Left forelimb (tissue), 1 donor: ENCODE data around the gene GJA5.
"Not testable (repeated sequence)": the region's sequence is repeated elsewhere in the genome, so short reads cannot be mapped to it uniquely, and the experiment has no call there.

Experiments
- DNase-seq: peaks from one replicate; pipeline ENCODE4 v3.0.0-alpha.2; 2018; ENCODE audit warnings: low spot score

GJA5 gene

DNA sequence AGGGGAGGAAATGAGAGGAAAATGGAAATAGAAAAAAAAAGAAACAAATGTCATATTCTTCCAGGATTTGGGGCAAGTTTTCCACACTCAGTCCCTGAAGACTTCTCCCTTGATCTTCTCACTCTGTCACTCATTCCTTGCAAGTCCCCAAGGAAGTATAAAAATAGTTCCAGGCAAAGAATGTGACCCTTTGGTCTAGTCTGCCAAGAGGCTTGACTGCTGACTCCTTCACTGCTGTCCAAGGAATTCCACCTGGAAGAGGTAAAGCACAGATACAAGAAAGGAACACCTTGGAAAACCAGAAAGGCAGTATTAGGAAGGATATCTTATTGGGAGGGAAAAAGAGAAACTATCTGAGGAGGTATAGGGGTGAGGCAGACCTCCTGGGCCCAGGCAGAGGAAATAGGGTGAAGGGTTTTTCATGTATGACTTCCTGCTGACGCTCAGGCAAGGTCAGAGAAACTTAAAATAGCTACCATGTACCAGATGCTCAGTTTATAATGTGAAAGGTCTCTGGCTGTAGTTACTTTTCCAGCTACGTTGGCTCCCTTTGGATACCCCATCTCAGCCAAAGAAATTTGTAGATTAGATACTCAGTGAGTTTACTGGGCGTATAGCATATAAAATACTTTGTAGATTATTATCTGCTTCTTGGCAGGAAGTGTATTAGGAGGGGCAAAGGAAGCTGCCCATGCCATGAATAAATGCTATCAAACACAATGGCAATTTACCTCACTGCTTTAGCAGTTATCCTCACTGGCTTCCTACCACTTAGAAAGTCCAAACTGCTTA, 2.0 kb upstream of the GJA5 start:
- DNase-seq, result no peak

DNA sequence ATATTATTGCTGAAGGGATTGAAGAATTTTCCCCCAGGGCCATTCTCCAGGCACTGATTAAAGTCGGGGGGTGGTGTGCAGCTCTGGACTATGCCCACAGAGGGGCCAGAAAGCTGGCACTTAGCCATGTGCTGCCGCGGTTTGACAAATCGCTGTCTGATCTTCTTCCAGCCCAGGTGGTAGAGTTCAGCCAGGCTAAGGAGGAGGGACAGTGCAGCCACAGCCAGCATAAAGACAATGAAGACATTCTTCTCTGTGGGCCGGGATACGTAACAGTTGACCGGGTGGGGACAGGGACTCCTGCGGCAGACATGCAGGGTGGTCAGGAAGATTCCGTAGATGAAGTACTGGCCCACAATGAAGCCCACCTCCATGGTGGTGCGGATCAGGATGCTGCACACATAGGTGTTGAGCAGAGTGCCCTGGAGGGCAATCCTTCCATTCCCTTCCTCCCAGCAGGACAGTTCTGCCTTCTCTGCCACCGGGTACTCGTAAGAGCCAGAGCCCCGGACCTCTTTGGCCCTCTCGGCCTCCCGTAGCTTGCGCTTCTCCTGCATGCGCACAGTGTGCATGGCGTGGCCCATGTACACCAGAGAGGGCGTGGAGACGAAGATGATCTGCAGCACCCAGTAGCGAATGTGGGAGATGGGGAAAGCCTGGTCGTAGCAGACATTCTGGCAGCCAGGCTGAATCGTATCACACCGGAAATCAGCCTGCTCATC, 1.9 kb downstream of the GJA5 start:
- no peak for DNase-seq

DNA sequence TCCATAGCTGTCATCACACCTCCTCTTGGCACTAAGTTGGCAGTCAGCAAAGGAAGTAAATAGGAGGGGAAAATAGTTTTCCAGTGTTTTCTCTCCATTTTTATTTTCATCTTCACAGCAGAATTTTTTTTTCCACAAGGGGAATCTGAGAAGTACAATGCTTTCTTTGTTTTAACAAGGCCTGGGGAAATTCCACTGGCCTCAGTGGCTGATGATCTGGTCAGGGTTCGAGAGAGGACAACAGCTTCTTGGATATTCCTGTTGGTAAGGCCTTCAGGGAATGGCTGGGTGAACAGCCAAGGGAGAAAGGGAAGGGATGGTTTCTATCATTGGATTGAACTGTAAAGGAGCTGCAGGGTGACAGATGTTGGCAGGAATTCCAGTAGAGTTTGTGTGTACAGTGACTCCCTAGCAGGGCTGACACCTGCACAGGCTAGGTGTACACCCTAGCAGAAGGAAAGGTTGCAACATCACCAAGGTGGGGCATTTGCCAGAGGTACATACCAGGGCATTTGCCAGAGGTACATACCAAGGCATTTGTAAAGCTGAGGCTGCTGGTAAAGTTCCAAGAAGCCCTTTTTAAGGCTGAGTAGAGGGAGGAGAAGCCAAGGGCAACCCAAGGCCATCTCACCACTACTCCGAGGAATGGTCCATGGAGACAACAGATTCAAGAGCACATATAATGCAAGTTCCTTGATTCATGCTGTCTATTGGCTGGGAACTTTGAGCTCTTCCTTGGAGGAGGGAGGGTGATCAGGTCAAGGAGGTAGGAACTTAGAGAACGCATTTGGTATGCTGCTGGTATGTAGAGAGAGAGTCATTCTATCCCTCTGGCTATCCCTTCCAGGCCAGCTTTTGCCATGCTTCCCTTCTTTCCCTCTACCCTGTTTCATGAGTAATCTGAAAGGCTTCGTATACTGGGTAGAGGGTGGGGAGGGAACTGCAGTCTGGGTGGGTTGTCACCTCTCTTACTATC, 3.1 kb downstream of the GJA5 start:
- no peak for DNase-seq

DNA sequence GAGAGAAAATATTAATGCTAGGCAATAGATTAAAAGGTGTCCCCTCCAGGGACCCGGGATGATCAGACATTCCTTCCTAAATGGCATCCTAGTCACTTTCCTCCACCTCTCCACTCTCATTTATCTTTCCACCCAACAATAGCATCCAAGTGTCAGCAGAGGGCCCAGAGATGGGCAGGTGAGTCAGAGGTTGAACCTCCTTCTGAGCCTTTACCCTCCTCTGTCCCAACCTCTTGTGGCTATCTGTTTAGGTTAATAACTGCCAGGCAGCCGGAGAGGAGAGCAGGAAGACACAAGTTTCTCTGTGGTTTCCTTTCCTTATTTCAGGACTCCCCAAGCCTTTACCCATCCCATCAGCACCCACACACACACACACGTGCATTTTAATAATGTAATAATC, 4.1 kb downstream of the GJA5 start:
- DNase-seq, result no peak

DNA sequence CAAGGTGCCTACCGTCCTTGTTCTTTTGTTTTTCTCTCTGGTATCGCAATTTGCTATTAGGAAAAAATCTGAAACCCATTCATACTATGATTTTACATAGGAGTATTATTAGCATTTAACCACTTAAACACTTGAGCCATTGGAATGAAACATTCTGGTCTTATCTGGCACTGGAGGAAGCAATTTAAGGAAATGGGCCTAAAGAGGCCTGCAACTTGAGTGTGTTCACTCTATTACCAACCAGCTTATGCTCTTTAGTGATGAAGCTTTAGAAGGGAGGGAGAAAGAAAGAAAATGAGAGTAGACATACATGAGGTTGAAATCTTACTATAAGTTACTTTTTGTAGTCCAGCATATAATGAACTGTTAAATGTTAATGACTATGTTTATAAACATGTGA, 5.7 kb downstream of the GJA5 start:
- DNase-seq, result no peak

DNA sequence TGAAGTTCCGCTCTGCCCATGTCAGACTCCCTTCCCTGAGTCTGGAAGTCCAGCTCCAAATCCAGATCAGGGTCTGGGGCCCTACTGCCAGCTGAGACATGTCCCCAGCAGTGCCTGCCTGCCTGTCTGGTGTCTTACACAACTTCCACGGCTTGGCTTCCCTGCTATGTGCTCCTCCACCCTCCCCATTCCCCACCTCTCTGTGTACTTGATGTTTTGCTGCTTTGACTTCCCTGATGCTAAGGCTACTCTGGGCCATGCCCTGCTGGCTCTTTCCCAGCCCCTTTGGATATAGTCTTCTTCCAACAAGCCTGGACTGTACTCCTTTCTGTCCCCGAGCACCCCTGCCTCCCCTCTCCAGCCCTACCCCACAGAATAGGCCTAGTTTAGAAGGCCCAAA, 7.3 kb downstream of the GJA5 start:
- DNase-seq, result no peak

DNA sequence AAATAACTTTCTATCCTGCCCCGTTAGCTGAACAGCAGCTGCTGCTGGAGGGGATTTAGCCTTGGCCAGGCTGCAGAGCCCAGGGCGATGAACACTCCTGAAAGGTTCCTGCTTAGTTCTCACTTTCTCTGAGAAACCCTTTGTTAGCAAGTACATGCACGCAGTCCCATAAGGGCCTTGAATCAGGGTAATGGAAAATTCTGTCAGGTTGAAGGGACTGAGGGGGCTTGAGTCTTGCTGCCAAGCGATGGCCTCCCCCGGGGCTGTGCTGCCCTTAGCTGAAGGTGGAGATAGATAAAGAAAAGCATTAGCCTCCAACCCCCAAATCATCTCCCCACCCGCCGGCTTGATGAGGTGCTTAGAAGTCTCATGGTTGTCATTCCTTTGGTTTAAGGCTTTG, 7.9 kb downstream of the GJA5 start:
- no peak for DNase-seq

DNA sequence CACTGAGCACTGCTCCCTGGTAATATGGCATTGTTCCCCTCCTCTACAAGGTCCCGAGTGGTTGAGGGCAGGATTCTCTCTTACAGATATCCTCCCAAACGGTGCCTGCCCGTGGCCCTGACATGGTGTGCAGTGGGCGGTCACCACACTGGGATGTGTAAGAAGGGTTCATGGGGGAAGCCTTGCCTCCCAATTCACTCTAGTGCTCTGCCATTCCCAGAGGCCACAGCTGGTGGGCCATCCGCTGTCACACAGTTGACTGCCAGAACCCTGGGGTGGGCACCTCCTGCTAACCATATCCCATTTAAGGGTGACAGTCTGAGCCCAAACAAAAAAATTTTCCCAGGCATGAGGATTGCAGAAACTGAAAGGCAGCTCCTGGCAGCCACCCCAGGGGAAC, 9.1 kb downstream of the GJA5 start:
- DNase-seq, result no peak

DNA sequence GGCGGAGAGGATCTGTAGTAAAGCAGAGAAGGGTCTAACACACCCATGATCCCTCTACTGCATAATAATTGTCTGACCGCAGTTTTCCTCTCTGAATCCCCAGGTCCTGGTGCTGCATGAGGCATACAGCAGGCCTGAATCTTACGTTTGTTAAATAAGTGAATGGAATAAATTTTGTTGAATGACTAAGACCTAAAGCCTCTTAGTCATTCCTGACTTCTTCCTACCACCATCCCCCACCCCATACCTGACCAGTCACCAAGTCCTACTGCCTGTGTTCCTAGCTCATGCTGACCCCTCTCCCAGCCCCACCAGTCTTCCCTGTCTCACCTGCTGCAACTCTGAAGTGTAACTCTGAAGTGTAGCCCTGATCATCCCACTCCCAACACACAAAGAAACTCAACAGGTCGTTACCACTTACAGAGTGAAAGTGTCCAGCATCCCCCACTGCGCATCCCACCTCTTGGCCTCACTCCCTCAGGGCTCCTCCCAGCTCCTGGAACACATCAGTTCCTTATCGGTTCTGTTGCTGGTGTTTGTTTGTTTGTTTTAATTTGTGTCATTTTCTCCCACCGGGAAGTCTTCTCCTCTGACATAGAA, 9.7 kb downstream of the GJA5 start:
- no peak for DNase-seq

DNA sequence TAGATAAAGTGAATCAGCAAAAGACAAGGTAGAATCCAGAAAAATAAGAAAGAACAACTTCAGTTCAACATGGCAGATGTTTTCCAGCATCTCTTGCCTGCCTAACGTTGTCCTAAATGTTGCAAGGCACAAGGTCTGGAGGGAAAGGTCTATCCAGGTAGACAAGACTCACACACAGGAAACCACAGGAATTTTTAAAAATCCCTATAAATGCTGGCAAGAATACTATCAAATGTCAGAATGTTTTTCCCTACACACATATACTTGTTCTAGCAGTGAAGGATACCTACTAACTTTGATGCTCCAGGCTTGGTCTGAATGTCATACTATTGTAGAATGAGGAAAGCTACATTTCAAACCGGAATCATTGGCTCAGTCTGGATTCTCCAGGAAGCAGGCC, 10.6 kb downstream of the GJA5 start:
- DNase-seq, result no peak

DNA sequence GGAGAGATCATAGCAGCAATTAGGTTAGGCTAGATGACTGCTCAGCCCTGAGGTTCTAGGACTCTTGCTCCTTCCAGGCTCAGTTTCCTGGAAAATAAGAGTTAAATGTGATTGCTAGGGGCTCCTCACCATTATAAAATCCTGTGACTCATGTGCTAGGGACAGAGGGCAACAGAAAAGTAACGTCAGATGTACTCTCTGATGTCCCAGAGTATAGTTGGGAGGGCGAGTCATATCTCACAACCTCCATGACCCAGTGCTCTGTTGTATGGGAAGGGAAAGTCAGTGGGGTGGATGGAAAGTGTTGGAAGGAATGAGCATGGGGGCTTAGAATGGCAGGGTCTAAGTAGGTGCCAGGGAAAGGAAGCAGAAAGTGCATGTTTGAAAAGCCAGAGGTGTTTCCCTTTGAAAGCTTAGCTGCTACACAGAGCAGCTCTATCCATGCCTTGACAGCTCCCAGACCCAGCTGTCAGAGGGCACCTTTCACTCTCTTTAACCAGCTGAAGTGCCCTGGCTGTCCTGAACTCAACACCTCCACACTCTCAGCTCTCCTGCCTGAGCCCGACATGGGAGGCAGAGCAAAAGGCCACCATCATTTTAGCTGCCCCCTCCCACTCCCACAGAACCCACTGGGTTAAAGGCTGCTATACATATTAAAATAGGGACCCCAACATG, 11.6 kb downstream of the GJA5 start:
- no peak for DNase-seq

DNA sequence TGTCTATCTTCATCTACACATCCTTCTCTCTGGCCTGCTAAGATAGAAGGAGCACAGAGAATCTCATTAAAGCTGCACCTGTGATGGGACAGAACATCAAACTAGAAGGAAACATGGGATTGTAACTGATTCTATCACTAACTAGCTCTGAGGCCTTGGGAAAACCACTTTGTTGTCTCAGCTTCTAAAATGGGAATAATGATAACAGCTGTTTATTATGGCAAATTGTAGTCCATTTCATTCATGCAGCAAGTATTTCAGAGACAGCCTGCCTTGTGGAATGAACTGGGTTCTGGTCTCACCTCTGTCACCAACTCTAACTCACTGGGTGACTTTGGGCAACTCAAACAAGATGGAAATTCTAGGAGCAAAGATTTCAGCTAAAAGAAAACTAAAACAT, 12.4 kb downstream of the GJA5 start:
- DNase-seq, result no peak

DNA sequence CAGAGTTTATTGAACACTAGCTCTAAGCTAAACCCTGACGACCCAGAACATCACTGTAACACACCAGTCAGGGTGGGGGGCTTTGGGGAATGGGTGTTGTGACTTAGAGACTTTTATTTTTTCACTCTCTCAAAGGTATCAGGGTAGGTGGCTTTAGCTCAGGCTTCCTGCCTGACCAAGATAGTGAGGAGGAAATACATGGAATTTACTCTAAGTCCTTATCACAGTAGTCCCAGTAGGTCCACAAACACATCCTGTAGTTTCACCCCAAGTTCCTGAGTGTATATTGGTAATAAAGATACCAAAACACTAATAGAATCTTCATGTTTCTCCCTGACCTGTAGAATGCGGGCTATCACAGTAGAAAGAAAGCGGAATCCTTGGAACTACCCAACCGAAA, 15.1 kb downstream of the GJA5 start:
- no peak for DNase-seq

DNA sequence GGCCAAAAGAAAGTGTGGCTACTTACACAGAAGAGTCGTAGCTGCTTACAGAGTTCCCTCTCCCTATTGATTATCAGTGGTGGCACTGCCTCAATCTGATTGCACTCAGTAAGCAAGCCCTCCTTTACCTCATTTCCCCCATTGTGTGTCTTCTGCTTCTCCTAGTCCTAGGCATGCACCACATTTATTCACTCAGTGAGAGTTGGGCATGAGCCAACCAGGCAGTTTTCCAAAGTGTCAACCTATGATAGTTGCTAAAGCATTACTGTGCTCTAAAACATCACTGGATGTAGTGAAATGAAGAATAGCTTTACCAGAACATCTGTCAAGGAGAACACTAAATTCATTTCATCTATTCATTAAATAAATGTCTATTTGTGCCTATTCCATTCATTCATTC, 19.3 kb downstream of the GJA5 start:
- no peak for DNase-seq

DNA sequence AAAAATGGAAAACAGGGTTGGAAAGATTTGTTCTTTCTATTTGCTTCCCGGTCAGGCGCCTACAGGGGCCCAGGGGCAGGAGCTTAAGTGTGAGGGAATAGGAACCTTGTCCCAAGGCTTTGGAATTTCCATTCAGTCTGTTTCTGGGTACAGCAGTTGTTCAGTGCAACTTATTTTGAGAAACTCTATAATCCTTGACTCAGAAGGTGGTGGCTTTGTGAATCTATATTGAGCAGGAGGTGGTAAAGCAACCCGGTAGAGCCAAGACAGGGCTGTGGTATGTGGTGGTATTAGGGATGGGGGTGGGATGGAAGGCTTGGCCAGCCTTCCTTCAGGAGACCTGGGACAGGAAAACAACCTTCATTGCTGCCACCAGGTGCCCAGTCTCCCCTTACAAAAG, 20.0 kb downstream of the GJA5 start:
- DNase-seq, result no peak

DNA sequence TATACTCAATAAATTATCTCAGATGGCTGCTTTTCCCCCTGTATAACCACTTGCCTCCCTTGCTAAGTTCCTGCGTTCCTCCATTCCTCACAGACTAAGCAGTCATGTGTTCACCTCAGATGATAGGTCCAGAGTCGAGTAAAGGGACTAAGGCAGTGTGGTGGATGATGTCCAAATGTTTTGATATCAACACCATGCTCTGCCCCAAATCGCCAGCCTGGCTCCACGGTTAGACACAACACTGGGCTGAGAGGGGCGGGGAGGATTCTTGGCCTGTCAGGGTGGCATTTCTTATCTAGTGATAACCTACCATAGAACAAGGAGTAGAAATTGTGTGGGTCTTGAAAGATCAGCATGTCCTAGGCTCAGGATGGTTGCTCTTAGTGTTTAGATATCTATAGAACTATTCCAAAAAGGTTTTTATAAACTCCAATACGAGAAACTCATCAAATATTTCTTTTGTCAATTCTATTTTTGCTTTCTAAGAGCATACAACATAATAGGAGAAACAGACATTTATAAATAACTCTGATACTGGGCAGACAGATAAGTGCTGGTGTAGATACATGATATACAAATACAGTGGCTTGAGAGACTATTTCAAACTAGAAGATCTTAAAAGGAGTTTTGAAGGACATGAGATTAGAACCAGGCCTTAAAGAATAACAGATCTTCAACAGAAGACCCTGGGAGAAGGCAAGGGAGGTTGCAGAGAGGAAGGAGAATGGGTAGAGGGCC, 21.5 kb downstream of the GJA5 start:
- DNase-seq, result no peak

DNA sequence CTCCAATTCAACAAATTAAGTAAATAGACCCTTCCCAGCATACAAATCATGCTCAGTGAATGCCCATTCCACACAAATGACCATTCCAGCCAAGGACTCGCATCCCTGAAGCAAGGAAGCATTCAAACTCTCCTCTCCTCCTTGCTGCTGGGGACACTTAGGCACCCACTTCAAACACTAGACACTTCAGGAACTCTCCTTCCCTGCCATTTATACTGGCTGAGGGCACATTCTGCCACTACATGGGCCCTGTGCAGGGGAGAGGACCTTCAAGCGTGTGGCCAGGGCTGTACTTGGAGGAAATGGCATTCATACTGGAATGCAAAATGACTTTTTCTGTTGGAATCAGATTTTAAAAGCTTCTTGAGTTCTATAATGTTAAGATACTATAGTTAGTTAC, 22.3 kb downstream of the GJA5 start:
- no peak for DNase-seq

DNA sequence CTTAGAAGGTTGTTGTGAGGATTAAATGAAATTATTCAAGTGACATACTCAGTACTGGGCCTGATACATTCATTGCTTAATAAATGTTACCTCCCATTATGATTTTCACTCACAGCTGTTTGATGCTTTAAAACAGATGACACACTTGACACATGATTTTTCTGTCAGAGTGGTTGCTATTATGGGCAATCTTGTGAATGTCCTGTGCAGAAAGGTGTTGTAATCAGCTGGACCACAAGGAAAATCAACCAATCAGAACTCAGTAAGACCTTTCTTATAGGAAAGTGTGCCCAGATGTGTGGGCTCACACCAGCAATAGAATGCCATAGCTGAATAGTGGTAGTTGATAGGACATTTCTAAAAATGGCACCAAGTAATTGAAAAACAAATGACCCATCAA, 23.5 kb downstream of the GJA5 start:
- no peak for DNase-seq

DNA sequence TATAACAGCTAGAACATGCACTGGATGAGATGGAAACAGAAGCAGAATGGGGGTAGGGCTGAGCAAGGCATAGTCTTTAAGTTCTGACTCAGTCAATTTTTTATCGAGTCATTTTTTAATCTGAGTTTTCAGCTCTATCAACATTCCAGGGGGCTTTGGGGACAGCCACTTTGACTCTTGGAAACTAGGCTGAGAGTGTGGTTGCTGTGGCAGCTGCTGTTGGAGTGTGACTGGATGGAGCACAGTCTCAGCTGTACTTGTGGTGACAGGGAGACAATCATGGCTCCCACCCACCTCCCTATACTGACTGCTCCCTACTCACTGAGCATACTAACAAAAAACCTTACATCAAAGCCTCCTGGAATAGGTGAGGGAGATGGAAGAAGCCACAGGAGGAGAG, 25.0 kb downstream of the GJA5 start:
- DNase-seq, result no peak

DNA sequence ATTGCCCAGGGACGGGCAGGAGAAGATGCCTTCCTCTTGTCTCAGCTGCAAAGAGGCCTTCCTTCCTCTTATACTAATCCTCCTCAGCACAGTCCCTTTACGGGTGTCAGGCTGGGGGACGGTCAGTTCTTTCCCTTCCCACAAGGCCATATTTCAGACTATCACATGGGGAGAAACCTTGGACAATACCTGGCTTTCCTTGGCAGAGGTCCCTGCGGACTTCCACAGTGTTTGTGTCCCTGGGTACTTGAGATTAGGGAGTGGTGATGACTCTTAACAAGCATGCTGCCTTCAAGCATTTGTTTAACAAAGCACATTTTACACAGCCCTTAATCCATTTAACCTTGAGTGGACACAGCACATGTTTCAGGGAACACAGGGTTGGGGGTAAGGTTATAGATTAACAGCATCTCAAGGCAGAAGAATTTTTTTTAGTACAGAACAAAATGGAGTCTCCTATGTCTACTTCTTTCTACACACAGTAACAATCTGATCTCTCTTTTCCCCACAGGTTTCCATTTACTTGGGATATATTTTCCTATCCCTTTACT, 26.0 kb downstream of the GJA5 start:
- not testable (repeated sequence) for DNase-seq

DNA sequence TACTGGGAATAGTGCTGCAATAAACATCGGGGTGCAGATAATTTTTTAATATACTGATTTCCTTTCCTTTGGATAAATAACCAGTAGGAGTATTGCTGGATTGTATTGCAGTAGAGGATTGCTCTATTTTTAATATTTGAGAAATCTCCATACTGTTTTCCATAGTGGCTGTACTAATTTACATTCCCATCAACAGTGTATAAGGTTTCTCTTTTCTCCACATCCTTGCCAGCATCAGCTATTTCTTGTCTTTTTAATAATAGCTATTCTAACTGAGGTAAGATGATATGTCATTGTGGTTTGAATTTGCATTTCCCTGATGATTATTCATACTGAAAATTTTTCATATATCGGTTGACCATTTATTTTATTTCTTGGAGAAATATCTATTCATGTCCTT, 31.1 kb downstream of the GJA5 start:
- DNase-seq, result no peak
